ENCODE measurements around the gene CTNND2.
"Not testable (repeated sequence)": the region's sequence is repeated elsewhere in the genome, so short reads cannot be mapped to it uniquely, and the experiment has no call there.

CTNND2 gene

DNA sequence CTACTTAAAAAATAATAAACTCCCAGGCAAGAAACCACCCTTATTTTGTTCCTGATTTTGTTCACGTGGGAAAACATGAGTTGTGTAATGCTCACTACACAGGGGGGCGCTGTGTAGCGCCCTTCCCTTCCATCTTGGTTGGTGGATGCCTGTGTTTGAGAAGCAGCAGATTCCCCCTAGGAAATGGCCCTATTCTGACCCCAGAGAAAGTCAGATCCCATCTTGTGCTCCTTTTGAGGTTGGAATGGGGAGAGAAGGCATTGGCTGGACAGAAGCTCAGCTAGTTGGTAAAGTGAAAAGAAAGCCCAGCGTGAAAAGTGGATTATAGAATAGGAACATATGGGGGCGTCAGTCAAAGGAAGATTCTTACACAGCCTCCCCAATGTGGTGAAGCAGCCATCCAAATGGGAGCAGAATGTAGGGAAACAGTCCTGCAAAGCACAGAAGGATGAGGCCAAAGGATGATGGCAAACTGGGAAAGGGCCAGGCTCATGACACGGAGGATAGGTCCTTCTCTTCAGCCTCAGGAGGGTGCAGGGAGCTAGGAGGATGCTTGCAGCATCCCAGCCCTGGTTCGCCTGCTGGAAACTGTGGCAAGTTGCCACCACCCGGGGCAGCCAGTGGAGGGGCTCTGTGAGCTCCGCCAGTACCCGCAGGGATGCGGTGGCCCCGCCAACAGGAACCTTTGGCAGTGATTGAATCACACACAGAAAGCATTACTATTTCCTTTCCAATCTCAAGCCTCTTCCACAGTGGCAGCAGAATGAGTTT lies 829.0 kb downstream of the CTNND2 start:
- no peak for DNase-seq (ENCODE audit: low read depth)

DNA sequence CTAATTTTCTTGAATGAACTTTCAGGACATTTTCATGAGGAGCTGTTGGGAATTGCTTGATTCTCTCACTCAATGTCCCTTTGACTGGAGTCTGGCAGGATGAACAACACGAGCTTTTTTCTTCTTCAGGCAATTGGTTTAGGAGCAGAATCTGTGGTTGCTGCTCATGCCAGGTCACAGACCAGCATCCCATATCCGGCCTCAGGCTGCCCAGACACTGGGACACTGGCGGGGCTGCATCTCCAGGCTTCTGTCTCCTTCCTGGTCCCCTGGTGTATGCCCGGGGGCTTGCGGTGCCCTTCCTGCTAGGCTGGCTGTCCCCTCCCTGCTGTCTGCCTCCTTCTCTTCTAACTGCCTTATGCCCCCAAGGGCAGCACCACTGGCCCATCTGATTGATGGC lies 831.7 kb downstream of the CTNND2 start:
- no peak for DNase-seq (ENCODE audit: low read depth)

DNA sequence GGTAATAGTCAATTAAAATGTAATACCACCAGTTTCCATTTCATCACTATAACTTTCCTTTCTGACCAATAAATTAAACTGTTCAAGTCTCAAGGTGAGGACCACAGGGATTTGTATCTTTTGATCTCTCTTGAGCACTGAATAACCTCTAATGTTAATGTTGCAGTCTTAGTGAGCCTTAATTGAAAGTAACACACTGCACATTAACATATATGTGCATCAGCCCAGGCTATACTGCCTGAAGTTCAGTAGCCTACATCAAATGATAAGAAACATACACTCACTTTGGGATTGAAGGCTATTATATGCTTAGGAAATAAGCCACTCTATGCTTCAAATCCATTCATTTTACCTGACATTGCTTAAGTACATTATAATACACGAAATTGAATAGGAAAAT lies 832.2 kb downstream of the CTNND2 start:
- DNase-seq (ENCODE audit: low read depth): no peak

DNA sequence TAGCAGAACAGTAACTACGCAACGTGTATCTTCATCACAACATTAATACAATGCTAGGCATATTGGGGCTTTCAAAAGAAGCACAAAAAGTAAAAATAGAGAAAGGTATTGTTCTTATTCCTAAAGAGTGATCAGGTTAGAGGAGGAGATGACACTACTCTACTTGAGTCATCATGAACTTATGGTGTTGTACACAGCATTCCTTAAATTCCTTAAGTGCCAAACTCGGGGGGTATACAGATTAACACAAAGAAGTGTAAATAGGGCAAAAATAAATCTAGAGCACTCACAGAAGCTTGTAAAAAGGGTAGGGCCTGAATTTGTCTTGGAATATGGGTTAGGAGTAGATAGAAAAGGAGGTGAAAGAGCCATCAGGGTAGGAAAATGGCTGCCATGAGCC lies 835.2 kb downstream of the CTNND2 start:
- no peak for DNase-seq (ENCODE audit: low read depth)

DNA sequence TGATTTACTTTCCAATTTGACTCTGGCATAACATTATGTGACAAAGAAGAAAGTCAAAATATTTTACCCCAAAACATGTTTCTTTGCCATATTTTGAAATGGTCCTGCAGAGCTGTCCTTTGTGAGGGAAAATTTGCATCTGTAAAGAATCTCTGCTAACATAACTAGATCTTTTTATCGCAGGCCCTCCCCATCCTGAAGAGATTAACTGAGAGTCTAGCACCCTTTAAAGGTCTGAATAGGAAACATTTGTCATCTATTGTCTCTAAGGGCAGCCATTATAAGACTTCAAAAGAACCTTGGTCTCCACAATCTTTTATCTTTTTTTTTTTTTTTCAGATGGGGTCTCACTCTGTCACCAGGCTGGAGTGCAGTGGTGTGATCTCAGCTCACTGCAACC lies 838.5 kb downstream of the CTNND2 start:
- not testable (repeated sequence) for DNase-seq (ENCODE audit: low read depth)

DNA sequence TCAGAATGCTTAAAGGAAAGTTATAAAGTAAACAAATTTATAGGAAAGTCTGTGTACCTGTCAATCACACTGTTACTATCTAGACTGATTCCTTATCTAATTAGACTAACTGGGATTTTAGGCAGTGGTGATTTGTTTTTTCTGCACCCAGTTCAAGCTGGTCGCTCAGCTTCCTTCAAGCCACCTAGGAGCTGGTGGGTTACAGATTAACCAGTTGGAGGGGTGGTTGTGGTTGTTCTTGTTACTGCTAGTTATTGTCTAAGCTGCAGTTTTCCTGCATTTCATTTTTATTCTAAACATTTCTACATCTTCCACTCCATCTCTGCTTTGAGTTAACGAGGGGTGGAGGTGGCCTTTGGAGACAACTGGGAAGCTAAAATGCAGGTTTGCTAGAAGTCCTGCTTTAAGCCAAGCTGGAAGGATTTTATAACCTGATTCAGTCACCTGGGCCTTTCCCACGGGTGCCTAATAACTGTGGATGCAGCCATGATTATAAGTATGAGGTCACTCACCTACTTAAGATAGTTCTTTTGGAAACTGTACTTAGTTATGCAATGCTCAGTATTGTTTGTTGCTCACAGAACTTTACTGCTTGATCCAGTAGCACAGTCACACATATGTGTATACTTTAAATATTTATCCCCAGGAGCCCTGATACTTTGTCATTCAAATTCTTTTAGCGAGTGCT lies 839.3 kb downstream of the CTNND2 start:
- DNase-seq (ENCODE audit: low read depth): no peak

DNA sequence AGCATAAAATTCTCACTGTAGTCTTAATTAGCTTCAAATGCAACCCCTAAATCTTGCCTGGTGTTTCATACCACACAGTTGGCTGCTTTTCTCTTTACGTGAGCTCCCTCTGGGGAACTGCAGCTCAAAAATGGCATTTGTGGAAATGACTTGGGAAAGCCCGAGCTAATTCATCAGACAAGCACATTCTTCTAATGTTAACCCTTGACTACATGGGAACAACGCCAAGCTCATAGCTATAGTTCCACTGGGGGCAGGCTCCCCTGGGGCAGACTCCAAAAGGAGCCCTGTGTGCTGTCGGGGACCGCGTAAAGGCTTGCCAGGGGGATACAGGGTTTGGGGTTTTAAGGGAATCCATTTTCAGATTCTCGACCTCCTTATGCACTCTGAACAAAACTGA lies 841.8 kb downstream of the CTNND2 start:
- DNase-seq (ENCODE audit: low read depth): no peak

DNA sequence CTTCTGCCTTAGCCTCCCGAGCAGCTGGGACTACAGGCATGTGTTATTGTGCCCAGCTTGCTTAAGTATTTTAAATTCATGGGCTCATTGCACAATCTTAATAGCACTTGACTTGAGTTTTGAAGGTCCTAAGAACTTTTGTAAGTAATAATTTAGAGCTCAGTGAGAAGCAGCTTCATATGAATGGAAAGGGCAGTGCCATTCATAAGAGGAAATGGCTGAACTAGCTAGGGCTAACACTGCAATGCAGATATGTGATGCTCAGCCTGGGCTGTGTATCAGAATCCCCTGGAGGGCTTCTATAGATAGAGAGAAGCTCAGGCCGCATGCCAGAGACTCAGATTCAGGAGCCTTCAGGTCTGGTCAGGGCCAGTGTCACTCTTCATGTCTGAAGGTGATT lies 847.7 kb downstream of the CTNND2 start:
- no peak for DNase-seq (ENCODE audit: low read depth)

DNA sequence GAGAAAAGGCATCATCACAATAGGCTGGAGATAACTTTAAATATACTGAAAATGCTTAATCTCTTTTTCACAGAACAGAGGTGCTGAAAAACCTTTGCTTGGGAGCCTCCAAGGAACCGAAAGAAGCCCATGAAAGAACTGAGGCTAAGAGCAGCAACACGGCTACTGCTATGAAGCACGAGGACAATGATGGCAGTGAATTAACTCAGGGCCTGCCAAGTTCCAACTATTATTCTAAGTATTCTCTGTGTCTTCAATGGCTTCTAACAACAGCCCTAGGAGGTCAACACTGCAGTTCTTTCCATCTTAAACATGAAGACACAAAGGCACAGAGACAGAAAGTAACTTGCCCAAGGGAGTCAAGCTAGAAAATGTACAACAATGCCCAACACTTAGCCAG lies 850.2 kb downstream of the CTNND2 start:
- DNase-seq (ENCODE audit: low read depth): no peak

DNA sequence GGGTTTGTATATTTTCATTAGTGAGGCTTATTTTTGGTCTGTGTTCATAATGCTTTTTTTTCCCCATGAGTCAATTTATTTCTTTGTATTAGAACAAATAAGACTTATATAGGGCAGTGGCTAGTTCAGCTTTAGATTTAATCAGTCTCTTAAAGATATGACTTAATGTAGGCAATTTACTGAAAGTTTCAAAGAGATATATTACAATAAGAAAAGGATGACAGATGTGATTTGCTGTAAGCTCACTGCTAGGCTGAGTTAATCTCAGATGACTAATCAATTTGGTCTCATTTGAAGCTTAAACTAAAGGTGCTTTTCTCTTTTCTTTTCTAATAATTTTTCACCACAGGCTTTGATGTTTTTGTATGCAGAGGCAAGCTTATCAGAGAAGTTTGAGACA lies 851.4 kb downstream of the CTNND2 start:
- no peak for DNase-seq (ENCODE audit: low read depth)

DNA sequence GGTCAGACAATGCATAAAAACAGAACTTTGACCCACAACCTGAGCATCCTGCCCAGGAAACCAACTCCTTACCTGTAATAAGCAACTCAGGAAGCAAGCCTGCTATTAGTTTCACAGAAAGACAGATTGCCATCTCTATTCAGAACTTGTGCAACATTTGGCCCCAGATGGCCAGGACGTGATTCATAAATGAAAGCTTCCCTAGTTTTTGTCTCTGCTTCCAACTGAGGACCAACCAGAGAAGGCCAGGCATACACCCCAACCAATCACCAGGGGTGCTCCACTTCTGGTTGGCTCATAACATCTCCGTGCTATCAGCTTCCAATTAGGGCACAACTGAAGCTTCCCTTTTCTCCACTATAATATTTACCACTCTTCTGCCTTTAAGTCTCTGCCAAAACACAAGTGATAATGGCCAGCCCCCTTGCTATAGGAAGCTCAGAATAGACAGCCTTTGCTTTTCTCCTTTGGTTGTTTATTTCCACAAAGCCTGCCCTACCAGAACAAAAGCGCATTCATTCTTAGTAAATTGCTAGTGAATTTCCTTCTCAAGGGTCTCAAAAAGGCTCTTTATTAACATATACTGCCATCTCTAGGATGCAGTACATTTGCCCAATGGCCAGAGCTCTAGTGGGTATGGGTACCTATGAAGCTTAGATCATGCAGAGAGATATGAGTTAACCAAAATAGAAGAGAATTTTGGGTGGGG lies 853.5 kb downstream of the CTNND2 start:
- DNase-seq (ENCODE audit: low read depth): no peak

DNA sequence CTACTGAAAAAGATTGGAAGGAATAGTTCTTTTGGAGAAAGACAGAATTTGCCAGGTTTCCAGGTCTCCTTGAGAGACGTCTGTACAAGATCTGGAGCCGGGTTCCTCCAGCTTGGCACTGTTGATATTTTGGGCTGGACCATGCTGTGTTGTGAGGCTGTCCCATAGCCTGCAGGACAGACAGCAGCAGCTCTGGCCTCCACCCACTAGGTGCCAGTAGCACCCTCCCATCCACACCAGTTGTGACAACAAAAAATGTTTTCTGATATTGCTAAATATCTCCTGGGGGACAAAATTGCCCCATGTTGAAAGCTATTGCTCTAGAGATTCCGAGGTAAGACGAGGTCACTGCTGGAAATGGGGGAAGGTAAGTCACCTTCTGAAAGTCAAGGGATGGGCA lies 855.5 kb downstream of the CTNND2 start:
- no peak for DNase-seq (ENCODE audit: low read depth)

DNA sequence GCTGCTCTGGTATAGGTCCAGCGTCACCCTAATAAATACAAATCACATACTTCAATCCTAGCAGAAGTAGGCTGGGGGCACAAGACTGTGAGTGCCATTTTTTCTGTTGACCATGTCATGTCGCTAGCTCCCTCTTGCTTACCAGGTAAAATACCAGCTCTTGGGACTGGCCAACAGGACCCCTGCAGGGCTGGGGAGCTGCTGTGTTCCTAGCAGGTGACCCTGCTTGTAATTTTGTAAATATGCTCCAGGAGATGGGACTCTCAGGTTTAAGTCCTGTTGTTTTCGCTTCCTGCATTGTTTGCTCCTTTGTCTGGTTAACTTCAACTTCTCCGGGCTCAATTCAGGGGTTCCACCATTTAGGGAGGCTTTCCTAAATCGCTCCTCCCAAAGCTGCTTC lies 856.6 kb downstream of the CTNND2 start:
- no peak for DNase-seq (ENCODE audit: low read depth)

DNA sequence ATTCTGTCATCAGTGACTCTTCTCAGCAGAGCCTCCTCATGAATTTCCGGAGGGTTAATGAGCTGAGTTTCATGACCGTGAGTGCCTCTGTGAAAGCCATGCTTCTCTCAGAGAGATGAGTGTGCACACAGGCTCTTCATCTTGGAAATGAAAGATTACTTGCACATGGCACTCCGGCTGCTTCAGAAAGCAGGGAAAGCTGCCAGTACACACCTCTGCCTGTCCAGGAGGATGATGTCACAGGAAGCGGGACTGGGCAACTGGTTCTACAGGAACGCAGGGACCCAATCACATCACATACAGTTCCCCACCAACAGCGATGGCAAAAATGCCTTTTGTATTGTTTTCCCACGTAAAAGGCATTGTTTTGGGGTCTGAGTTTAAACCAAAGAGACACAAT lies 857.2 kb downstream of the CTNND2 start:
- no peak for DNase-seq (ENCODE audit: low read depth)

DNA sequence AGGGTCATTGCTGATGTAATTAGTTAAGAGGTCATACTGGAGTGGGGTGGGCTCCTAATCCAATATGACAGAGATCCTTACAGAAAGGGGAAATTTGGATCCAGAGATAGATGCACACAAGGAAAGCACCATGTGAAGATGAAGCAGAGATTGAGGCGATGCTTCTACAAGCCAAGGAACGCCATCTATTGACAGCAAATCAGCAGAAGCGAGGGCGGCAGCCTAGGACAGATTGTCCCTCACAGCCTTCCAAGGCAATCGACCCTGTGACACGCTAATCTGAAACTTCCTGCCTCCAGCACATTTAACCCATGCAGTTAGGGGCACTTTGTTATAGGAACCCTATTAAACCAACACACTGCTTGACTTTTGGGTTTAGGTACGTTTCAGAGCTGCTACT lies 858.1 kb downstream of the CTNND2 start:
- DNase-seq (ENCODE audit: low read depth): no peak

DNA sequence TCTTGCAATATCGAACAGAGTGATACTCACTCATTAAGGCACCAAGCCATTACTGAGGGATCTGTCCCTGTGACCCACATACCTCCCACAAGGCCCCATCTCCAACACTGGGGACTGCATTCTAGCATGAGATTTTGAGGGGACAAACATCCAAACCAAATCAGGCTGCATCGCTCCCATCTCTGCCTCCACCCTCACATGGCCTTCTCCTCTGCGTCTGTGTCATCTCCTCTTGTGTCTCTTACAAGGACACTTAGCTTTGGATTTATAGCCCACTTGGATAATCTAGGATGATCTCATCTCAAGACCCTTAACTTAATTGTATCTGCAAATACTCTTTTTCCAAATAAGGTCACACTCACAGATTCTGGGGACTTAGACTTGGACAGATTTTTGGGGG lies 858.8 kb downstream of the CTNND2 start:
- DNase-seq (ENCODE audit: low read depth): no peak

DNA sequence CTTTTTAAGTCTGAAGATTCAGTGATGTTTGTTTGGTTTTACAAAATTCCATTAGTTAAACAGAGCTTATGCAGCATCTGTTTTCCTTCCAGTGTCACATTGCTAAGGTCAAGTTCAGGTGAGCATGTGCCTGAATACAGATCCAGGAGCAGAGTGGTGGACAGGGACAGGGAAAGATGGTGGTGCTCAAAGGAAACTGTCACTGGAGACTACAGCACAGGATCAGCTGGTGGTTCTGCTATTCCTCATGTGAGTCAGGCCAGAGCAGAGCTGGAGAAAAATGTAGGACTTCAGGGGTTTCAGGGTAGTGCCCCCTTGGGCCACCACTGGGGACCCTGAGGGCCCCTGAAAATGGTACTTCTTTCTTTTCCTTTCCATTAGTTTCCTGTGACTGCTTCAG lies 859.7 kb downstream of the CTNND2 start:
- no peak for DNase-seq (ENCODE audit: low read depth)

DNA sequence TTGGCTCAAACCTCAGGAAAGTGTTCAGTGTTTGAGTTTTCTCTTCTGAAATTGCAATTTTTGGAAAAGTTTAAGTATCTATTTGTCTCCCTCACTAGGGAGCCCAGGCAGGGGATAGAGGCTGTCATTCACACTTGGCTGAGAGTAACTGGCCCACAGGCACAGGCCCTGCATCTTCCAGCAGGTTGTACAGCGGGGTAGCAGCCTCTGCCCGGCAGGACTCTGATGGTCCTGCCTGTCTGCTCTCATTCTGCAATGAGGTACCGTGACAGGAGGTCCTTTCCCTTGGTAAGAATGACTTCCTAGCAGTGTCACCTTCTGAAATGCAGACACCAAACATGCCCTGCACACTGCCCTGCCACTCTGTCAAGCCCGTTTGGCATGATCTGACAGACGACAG lies 860.4 kb downstream of the CTNND2 start:
- DNase-seq (ENCODE audit: low read depth): no peak

DNA sequence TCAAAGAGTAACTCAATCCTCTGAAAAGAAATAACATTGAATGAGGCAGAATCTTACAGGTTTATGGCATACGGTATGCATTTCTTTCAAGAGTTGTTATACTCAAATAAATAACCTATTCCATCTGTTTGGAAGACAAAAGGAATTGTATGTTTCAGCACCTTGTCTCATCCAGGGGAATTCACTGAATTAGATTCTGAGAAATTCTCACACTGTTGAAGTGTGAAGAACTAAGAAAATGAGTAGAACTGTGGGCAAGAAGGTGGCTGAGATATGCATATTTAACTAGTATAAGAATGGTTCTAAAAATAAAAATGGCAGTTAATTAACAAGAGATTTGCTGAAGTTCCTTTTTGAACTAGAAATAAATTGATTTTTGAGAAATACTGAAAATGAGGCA lies 863.9 kb downstream of the CTNND2 start:
- no peak for DNase-seq (ENCODE audit: low read depth)

DNA sequence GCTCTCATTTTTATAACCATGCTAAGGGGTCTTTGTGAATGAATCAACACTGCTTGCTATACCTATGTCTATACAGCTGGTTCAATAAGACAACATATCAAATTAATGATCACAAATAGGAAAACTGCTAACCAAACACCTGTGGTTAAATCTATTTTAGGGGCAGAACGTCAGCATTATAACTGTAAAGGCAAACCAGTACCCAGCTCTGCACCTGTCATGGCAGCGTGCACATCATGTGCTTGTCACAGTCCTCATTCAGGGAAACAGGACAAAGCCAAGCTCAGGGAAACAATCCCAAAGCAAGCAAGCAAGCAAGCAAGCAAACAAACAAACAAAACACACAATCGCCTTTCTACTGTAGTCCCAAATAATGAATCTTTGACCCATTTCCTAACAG lies 865.5 kb downstream of the CTNND2 start:
- DNase-seq (ENCODE audit: low read depth): no peak

DNA sequence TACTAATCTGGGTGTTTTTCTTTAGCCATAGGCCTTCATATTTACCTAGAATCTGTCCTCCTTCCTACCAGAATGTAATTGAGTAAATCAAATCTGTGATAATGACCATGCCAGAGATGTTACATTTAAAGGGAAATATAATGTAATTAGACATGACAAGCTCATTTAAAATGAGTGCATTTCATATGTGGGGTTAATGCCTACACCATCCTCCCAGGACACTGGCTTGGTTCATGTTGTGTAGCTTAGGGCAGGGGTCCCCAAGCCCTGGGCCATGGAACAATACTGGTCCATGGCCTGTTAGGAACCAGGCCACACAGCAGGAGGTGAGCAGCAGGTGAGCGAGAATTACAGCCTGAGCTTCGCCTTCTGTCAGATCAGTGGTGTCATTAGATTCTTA lies 866.3 kb downstream of the CTNND2 start:
- no peak for DNase-seq (ENCODE audit: low read depth)

DNA sequence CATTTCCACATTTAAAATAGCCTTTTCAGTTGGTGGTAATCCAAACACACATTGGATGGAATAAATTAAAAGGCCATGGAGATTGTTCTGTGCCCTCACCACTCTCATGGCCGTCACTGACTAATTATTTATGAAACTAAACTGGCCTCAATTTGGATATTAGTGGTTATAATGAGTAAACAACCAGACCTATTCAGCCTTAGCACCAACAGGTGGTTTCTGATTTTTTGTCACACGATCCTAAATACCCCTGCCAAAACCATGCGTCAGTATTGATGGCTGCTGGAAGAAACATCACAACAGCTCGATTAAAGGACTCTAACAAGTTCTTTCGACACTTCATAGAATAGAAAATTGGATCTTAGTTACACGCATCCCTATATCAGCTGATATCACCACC lies 867.2 kb downstream of the CTNND2 start:
- DNase-seq (ENCODE audit: low read depth): no peak

DNA sequence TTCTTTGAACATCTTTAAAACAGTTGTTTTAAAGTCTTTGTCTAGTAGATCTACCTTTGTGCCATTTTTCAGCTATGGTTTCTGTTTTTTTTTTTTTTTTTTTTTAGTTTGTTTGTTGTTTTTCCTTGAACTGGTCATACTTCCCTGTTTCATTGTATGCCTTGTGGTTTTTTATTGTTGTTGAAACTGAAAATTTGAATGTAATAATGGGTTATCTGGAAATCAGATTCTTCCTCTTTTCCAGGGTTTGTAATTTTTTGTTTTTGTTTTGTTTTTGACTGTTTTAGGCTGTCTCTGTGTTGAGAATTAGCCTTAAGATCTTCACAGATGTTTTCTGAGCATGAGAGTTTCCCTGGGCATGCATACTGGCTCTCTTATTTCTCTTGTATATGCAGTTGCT lies 873.6 kb downstream of the CTNND2 start:
- DNase-seq (ENCODE audit: low read depth): no peak

Data from stimulated activated CD8-positive, alpha-beta memory T cell treated with anti-CD3 and anti-CD28 coated beads, Interleukin-4, amount 100 ng/mL, for 24 hours (primary cell).